ENCODE measurements around the gene TNS3. TPM values are rescaled to one million over a fixed set of nuclear protein-coding genes. Genes with fewer than 3 reads are reported as not detected.

Gene TNS3
- total and polyA plus RNA-seq, 2 donors (not counting 3 experiments of a cell fraction or from before 2014, with no cell fraction given): 10.4 to 45.1 TPM

DNA sequence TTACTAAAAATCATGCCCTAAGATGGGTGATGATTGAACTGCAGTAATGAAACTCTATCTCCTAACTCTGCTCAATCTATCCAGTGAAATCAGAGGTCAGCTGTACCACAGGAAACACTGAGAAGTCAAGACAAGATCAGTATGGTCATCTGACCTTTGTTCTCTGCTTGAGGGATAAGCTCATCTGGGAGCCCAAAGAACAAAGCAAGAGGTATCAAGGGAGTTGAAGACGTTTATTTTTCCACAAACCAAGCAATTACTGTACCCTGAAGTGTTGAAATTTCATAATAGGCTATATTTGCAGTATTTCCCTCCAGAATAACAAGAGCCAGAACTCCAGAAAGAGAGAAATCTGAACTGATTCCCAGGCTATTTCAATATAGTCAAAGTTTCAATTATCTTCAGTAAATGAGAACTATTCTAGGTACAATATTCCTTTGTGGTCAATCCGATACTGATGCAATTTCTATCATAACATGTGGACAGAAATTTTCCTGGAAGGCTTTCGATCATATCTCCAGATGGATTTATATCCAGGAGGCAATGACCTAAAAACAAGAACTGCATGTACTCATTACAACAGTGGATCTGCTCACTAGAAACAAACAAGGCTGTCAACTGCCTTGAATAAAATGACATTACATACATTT is 345.3 kb downstream of the TNS3 start:
- CTCF ChIA-PET: no interaction called here
- DNase-seq (ENCODE audit: low read depth, low spot score) (no peak), FAIRE-seq (no peak)
- no peak overlapping the region for H3K4me2 ChIP-seq (ENCODE audit: insufficient read depth, low read length)
- H3K36me3 ChIP-seq (ENCODE audit: control insufficient read depth in 2 of 2, extremely low read depth in 1 of 2, insufficient read depth in 2 of 2, low read length in 2 of 2): no peaks in the 10 kb centered on the region
- H3K9me1 ChIP-seq (replicated peaks; ENCODE audit: control insufficient read depth, extremely low read depth, insufficient read depth, low read length): no peaks in the 10 kb centered on the region
- H3K4me1 ChIP-seq (ENCODE audit: control insufficient read depth, extremely low read depth, insufficient read depth, low read length): no peaks in the 10 kb centered on the region
- BruUV-seq (replicated peaks): no TSS peak
- peaks cover 6 to 9% of the 10 kb centered on the region in 2 experiments for H3K27me3 ChIP-seq (ENCODE audit: control insufficient read depth in 2 of 2, insufficient read depth in 2 of 2, low read length in 2 of 2)
- no peaks in the 10 kb centered on the region for H3K79me2 ChIP-seq (ENCODE audit: control insufficient read depth, insufficient read depth, low read length)
- no peaks in the 10 kb centered on the region for H4K20me1 ChIP-seq (replicated peaks; ENCODE audit: control insufficient read depth, extremely low read depth, insufficient read depth, low read length)
- H3K9me3 ChIP-seq (replicated peaks; ENCODE audit: control insufficient read depth, insufficient read depth, low read length): no peaks in the 10 kb centered on the region
- H2AFZ ChIP-seq (ENCODE audit: low read depth, low read length): no peak overlapping the region
- no peak overlapping the region for H3K4me3 ChIP-seq (replicated peaks in 1 of 3; ENCODE audit: insufficient read depth in 1 of 3, low read depth in 1 of 3, low read length in 3 of 3)
- no peak overlapping the region for H3K27ac ChIP-seq (ENCODE audit: insufficient read depth, low read depth, low read length)
- dilution Hi-C loops (cut with MboI; ENCODE audit: extremely low pct_ligation_motif_present, low sequenced_read_pairs) (no loop called here), intact Hi-C loops (cut with micrococcal nuclease) (no loop called here)
- TF ChIP-seq POLR2AphosphoS5 (IDR thresholded peaks at IDR 0.05; ENCODE audit: insufficient read depth, low read depth, low read length) (no peak), JUN (IDR thresholded peaks at IDR 0.05; ENCODE audit: borderline replicate concordance, insufficient read depth, insufficient read length, low read depth) (no peak), EZH2 (IDR thresholded peaks at IDR 0.05; ENCODE audit: borderline replicate concordance, low read depth, low read length, severe bottlenecking) (no peak), FOS (IDR thresholded peaks at IDR 0.05; ENCODE audit: borderline replicate concordance, insufficient read depth, low read length) (no peak), MYC (IDR thresholded peaks at IDR 0.05; ENCODE audit: low read depth, low read length) (no peak), GATA2 (IDR thresholded peaks at IDR 0.05; ENCODE audit: insufficient read depth, insufficient read length, low read depth, low read length) (no peak), POLR2A (IDR thresholded peaks at IDR 0.05; ENCODE audit: low read depth, low read length) (no peak)
- TF ChIP-seq, protein P1, sequence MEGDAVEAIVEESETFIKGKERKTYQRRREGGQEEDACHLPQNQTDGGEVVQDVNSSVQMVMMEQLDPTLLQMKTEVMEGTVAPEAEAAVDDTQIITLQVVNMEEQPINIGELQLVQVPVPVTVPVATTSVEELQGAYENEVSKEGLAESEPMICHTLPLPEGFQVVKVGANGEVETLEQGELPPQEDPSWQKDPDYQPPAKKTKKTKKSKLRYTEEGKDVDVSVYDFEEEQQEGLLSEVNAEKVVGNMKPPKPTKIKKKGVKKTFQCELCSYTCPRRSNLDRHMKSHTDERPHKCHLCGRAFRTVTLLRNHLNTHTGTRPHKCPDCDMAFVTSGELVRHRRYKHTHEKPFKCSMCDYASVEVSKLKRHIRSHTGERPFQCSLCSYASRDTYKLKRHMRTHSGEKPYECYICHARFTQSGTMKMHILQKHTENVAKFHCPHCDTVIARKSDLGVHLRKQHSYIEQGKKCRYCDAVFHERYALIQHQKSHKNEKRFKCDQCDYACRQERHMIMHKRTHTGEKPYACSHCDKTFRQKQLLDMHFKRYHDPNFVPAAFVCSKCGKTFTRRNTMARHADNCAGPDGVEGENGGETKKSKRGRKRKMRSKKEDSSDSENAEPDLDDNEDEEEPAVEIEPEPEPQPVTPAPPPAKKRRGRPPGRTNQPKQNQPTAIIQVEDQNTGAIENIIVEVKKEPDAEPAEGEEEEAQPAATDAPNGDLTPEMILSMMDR (IDR thresholded peaks at IDR 0.05; ENCODE audit: extremely low read depth in 1 of 2, insufficient read depth in 1 of 2, low read depth in 1 of 2, low read length in 2 of 2): no peak
- TF ChIP-seq, protein P2, sequence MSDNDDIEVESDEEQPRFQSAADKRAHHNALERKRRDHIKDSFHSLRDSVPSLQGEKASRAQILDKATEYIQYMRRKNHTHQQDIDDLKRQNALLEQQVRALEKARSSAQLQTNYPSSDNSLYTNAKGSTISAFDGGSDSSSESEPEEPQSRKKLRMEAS (IDR thresholded peaks at IDR 0.05; ENCODE audit: insufficient read depth, insufficient read length): no peak
- no peak overlapping the region for H3K9ac ChIP-seq (replicated peaks; ENCODE audit: extremely low read depth, insufficient read depth, low read length)
- POLR2A ChIA-PET: no interaction called here

Measured in endothelial cell of umbilical vein (primary cell).